Activated T-cell treated with anti-CD3 and anti-CD28 coated beads, Interleukin-2, amount 50 U/mL, for 72 hours (primary cell): ENCODE results near the gene LRRC25. TPM values are rescaled to one million over a fixed set of nuclear protein-coding genes. Genes with fewer than 3 reads are reported as not detected.

ENCODE experiments used
- ATAC-seq, 2 donors: fragments of 150-1000 bp; cut with Tn5 transposase; replicated peaks in 1 of 2; 2 replicates each; pipeline ENCODE4 v1.10.0; 2021; ENCODE audit warnings: moderate library complexity in 2 of 2, mild to moderate bottlenecking in 1 of 2
- DNase-seq, 2 donors: peaks; one replicate each; pipeline ENCODE4 v3.0.0; 2021 to 2022; ENCODE audit warnings: mixed read lengths in 1 of 2
- H3K27ac Mint-ChIP-seq: one replicate; pipeline ENCODE4 v1.8.0; 2022; ENCODE audit warnings: mild to moderate bottlenecking, moderate library complexity, mixed read lengths
- H3K27me3 Mint-ChIP-seq: one replicate; pipeline ENCODE4 v1.8.0; 2022; ENCODE audit warnings: low read depth, mixed read lengths
- H3K36me3 Mint-ChIP-seq, 2 donors: one replicate each; pipeline ENCODE4 v1.8.0; 2022; ENCODE audit warnings: mixed read lengths in 2 of 2, mild to moderate bottlenecking in 1 of 2; ENCODE audit not compliant: insufficient read depth in 2 of 2
- H3K4me1 Mint-ChIP-seq: one replicate; pipeline ENCODE4 v1.8.0; 2022; ENCODE audit warnings: low read depth, mixed read lengths
- H3K4me3 Mint-ChIP-seq, 2 donors: one replicate each; pipeline ENCODE4 v1.8.0; 2022; ENCODE audit warnings: mild to moderate bottlenecking in 2 of 2, mixed read lengths in 2 of 2, moderate library complexity in 2 of 2
- H3K9me3 Mint-ChIP-seq, 2 donors: one replicate each; pipeline ENCODE4 v1.8.0; 2022; ENCODE audit warnings: mixed read lengths in 2 of 2
- total RNA-seq, 2 donors: library from RNA; stranded (reverse); gene quantifications; one replicate each; pipeline ENCODE4 v1.2.3, GENCODE V29; 2022

Gene LRRC25
- total RNA-seq, 2 donors from 2014 or later, result not detected

DNA sequence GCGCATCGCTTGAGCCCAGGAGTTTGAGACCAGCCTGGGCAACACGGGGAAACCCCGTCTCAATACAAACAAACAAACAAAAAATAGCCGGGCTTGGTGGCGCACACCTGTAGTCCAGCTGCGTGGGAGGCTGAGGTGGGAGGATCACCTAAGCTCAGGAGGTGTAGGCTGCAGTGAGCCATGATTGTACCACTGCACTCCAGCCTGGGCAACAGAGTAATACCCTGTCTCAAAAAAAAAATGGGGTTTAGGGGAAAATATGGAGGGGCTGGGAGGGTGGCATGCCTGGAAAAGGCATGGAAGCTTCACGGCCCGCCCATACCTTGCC is 42.5 kb upstream of the LRRC25 start:
- Mint-ChIP-seq H3K9me3 (peaks cover 3 to 4% of the 10 kb centered on the region in 2 donors), H3K27ac (no peak overlapping the region), H3K4me3 (no peak overlapping the region)

DNA sequence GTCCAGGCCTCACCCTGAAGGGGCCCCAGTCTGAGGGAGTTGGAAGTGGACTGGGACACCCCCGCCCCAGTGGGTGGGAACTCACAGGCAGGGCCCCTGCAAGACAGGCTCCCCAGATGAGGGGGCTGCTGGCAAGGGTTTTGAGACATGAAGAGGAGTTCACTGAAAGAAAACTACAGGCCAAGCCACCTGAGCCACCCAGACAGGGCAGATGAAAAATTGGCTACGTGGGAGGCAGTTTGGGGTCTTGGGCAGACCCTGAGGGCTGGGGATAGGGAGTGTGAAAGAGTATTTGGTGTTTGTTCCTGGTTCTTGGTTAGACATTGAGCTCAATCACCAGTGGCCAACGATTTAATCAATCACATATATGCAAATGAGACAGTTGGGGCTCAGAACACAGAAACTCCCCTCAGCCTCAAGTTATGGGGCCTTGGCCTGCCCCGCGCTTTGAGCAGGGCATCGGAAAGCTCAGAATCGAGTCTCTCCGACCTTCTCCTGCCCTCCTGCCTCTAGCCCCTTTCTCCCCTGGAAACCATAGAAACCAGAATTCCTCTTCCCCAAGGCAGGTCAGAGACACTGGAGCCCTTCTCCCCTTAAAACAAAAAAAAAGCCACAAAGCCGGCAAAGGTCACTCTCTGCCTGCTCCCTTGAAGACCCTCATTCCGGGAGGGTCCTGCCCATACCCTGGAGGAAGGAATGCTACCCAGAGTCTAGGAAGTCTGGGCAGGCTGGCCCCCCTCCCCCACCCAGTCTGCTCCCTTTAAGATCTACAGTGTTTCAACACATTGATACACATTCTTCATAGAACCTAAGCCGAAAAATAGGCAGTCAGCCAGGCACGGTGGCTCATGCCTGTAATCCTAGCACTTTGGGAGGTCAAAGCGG is 41.8 kb upstream of the LRRC25 start:
- peaks cover 23% of the 10 kb centered on the region for H3K4me1 Mint-ChIP-seq
- peaks cover 5 to 7% of the 10 kb centered on the region in 2 donors for H3K36me3 Mint-ChIP-seq
- no peaks in the 10 kb centered on the region for H3K27me3 Mint-ChIP-seq
- H3K4me3 Mint-ChIP-seq, result no peak overlapping the region
- no peak overlapping the region for H3K27ac Mint-ChIP-seq
- DNase-seq (no peak), ATAC-seq (no peak)
- H3K9me3 Mint-ChIP-seq, result peaks cover 3 to 4% of the 10 kb centered on the region in 2 donors

More for the DNA sequence above, 42.5 kb upstream of the LRRC25 start:
- no peak for DNase-seq
- H3K4me1 Mint-ChIP-seq, result peaks cover 23% of the 10 kb centered on the region
- no peaks in the 10 kb centered on the region for H3K27me3 Mint-ChIP-seq
- peaks cover 5 to 6% of the 10 kb centered on the region in 2 donors for H3K36me3 Mint-ChIP-seq
- ATAC-seq, result no peak

DNA sequence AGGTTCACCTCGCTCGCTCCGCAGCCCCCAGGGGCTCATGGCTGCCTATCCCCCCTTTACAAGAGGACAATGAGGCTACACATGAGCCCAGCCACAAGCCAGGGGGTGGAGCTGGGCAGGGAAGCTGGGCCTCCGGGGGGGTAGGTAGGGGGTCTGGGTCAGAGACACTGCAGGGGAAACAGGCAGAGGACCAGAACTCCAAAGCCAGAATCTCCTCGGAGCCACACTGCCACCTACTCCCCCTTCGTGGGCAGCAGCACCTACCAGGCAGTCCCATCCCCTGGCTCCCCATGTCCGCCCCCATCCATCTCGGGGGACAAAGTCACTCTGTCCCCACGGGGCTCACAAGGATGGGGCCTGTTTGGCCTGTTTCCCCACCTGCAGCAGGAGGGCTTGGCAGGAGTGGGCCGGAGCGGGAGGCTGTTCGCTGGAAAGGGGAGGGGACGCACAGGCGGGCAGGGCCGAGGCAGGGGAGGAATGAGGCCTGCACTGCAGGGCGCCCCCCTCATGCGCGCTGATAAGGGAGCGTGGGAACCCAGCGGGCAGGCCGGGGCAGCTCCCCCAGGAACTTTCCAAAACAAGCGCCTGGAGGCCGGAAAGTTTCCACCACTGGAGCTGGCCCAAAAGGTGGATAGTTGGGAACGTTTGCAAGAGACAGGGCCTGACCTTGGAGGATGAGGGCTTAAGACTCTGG is 41.1 kb upstream of the LRRC25 start:
- Mint-ChIP-seq H3K27ac (no peak overlapping the region), H3K9me3 (peaks cover 3 to 4% of the 10 kb centered on the region in 2 donors), H3K27me3 (no peaks in the 10 kb centered on the region), H3K4me3 (peak overlapping the region in 1 of 2 donors; percentile 20), H3K4me1 (peaks cover 23% of the 10 kb centered on the region), H3K36me3 (peaks cover 5 to 7% of the 10 kb centered on the region in 2 donors)
- ATAC-seq, result no peak
- DNase-seq, result no peak

DNA sequence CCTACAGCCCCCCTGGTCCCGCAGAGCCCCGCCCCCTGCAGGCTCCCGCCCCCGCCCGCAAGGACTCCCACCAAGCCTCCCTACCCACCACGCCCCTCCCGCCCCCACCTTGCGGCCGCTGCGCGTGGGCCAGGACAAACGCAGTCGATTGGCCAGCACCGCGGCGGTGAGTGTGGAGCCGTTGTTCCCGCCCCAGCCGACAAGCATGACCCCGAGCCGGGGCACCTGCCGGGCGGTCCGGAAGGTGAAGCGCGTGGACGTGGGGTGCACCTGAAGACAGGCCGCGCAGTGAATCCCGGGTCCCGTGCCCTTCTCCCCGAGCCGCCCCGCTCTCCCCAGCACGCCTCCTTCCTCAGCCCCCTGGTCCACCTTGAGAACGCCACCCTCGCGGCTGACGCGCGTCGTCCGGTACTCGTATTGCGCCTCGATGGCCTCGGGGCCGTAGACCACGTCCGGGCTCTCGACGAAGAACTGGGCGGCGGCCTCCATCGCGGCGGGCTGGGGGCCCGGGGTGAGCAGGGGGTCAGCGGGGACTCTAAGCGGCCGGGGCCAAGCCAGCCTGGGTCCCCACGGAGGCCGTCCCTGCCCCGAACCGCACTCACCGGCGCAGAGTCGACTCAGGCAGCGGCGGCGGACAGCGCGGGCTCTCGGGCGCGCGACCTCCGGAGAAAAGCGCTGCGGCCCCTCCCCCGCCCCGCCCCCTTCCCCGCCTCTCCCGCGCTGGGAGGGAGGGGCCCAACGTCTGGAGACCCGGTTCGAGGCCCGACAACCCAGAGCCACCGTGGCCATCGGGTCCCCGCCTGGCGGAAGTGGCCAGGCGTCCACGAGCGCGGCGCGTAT is 40.3 kb upstream of the LRRC25 start, which contains the start of gene ISYNA1:
TSS of gene ISYNA1 (minus strand) at position 643 of the 840 bp plus-strand sequence. CDS start at position 489, 154 bp downstream.
- H3K9me3 Mint-ChIP-seq, result peaks cover 3 to 4% of the 10 kb centered on the region in 2 donors

DNA sequence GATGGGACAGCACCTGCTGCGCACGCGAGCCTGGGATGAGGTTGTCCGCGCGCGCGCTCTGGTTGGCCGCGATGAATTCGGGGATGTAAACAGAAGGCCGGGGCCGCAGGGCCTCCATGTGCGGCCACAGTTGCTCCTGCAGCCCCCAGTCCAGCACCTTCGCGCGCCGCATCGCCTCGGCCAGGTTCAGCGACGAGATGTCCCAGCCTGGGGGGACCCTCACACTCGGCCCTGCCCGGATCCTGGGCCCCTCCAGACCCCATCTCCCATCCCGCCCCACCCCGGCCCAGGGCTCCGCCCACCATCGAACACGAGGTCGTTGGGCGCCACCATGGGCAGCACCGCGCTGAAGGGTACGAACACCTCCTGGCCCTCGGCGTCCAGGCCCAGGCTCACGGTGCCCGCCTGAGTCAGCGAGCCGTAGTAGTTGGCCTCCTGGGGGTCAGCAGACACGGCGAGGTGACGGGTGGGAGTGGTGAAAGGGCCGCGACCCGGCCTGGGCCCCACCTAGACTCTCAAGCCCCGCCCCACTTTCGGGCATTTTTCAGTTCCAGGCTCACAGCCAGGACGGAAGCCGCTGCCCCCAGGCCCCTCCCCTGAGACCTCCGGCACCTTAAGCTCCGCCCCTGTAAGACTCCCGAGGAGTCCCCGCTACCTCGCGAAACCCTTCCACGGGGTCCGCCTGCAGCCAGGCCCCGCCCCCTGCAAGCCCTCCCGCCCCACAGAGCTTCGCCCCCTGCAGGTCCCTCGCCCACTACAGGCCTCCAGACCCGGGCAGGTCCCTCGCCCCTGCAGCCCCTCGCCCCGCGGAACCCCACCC is 39.5 kb upstream of the LRRC25 start:
- Mint-ChIP-seq H3K4me3 (peak overlapping the region; percentile 71 to 78), H3K36me3 (peaks cover 0 to 2% of the 10 kb centered on the region in 2 donors), H3K27me3 (no peaks in the 10 kb centered on the region), H3K4me1 (peaks cover 16% of the 10 kb centered on the region), H3K9me3 (no peaks in the 10 kb centered on the region), H3K27ac (no peak overlapping the region)
- ATAC-seq (peak; percentile 63 to 69), DNase-seq (peak; percentile 79 to 82)

More for the DNA sequence above, 40.3 kb upstream of the LRRC25 start, which contains the start of gene ISYNA1:
- H3K27ac Mint-ChIP-seq, result no peak within 1 kb of the TSS
- ATAC-seq (peak; percentile 34 to 41), DNase-seq (peak; percentile 54 to 59)
- peaks cover 3 to 6% of the 10 kb centered on the region in 2 donors for H3K36me3 Mint-ChIP-seq
- H3K4me3 Mint-ChIP-seq, result peak within 1 kb of the TSS; percentile 73 to 78
- H3K4me1 Mint-ChIP-seq, result peaks cover 22% of the 10 kb centered on the region
- H3K27me3 Mint-ChIP-seq, result no peaks in the 10 kb centered on the region

DNA sequence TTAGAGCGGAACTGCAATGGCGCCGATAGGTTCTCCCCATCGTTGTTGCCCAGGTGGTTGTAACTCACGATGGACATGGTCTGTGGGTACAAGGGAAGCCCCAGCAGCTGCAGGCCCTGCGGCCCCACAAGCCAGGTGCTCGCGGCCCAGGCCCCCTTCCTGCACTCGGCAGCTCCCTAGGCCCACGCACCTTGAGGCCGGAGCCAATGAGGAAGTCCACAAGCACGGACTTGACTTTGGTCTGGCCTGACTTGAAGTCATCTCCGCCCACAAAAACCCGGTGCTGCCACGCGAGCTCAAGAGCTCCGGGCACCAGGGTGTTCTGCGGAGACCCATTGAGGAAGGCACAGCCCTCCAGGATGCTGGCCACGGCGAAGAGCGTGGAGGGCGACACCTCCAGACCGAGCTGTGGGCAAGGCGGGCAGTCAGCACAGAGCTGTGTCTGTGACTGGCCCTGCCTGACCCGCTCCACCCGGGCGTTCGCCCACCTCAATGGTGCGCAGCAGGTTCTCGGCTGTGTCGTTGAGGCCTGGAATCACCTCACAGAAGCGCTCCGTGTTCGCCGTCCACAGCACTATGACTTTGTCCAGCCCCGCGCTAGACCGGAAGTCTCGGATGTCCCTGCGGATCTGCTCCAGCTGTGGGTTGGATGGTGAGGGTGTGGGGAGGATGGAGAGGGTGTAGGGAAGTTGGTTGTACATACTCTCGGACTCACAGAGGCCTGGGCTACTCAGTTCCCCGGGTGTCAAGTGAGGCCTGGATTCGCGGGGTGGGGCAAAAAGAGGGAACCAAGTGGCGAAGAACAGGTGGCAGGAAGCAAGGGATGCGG is 38.6 kb upstream of the LRRC25 start:
- H3K36me3 Mint-ChIP-seq, result peaks cover 0 to 2% of the 10 kb centered on the region in 2 donors
- ATAC-seq (no peak), DNase-seq (no peak)
- H3K4me1 Mint-ChIP-seq, result peaks cover 16% of the 10 kb centered on the region
- no peak overlapping the region for H3K27ac Mint-ChIP-seq
- peak overlapping the region; percentile 71 to 77 for H3K4me3 Mint-ChIP-seq
- no peaks in the 10 kb centered on the region for H3K9me3 Mint-ChIP-seq
- no peaks in the 10 kb centered on the region for H3K27me3 Mint-ChIP-seq

DNA sequence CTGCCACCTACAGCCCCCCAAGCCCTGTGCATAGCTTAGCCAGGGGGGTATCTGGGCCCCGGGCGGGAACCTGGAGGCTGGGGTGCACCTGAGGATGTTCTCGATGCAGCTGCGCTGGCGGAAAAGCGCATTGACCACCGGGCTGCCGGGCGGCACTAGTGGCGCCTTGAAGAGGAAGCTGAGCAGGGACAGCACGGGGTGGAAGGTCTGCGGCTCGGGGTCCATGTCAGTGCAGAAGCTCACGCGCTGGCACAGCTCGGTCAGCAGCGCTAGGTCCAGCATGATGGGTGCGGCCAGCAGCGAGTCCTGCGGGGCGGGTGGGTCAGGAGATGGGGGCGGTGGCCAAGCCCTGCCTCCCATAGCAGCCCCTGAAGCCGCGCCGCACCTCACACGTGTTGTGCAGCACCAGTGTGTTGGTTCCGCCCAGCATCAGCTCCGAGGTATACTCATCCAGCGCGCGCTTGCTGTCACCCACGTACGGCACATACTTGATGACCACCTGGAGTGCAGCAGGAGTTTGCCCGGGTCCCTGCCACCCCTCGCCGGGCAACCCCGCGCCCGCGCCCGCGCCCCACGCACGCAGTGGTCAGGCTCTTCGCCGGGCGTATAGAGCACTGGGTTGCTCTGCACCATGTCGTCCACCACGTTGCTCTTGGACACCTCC is 37.9 kb upstream of the LRRC25 start:
- Mint-ChIP-seq H3K27ac (no peak overlapping the region), H3K4me3 (no peak overlapping the region), H3K9me3 (no peaks in the 10 kb centered on the region), H3K27me3 (no peaks in the 10 kb centered on the region), H3K4me1 (peaks cover 20% of the 10 kb centered on the region), H3K36me3 (peaks cover 0 to 2% of the 10 kb centered on the region in 2 donors)
- DNase-seq, result no peak
- ATAC-seq, result no peak

DNA sequence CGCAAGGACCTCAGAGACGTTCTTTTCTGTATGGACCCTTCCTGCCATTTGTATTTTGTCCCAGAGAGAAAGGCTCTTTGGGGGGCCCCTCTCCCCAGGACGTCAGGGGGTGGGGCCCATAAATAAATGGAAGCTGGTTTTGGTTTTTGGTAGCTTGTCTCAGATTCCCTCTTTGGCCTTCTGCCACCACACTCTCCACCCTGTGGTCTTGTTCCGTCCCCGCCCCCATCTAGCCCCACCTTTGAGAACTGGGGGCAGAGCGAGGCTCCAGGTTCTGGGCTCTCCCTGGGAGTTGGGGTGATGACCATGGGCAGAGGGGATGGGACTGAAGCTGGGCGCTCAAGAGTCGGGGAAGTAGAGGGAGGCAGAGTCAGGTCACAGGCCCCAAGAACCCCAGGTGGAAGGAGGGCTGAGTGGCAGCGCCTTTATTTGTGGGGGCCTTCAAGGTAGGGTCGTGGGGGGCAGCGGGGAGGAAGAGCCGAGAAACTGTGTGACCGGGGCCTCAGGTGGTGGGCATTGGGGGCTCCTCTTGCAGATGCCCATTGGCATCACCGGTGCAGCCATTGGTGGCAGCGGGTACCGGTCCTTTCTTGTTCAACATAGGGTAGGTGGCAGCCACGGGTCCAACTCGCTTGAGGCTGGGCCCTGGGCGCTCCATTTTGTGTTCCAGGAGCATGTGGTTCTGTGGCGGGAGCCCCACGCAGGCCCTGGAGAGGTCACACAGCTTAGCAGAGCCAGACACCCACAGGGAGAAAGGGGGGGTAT is 37.2 kb upstream of the LRRC25 start:
- Mint-ChIP-seq H3K27me3 (no peaks in the 10 kb centered on the region), H3K4me1 (peaks cover 24% of the 10 kb centered on the region), H3K27ac (no peak overlapping the region), H3K36me3 (peaks cover 0 to 2% of the 10 kb centered on the region in 2 donors), H3K9me3 (no peaks in the 10 kb centered on the region), H3K4me3 (peak overlapping the region; percentile 68 to 73)
- ATAC-seq (no peak), DNase-seq (no peak)

DNA sequence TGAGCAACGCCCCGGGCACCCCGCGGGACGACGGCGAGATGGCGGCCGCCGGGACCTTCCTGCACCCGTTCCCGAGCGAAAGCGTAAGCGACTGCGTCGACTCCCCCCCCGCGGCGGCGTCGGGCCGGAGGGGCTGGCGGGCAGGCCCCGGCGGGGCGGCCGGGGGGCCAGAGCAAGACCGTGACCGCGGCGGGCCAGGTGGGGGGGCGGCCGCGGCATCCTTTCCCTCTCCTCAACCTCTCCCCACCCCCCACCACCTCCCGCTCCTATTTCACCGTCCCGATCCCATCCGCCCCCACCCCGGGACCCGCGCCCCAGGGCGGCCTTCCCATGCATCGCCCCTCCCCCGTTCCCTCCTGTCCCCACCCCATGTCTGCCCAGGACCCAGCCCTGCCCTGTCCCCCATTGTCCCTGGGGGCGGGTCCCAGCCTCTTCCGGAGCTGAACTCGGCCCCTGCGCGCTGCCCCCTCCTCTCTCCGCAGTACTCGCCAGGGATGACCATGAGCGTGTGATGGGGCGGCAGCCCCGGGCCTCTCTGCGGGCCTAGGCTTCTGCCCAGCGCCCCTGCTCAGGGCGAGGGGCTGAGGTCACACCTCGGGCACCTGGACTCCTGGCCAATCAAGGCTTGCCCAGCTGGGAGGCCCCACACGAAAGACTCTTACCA is 36.4 kb upstream of the LRRC25 start:
- H3K4me1 Mint-ChIP-seq, result peaks cover 18% of the 10 kb centered on the region
- peak overlapping the region; percentile 68 to 73 for H3K4me3 Mint-ChIP-seq
- no peak overlapping the region for H3K27ac Mint-ChIP-seq
- no peak for ATAC-seq
- no peak for DNase-seq
- H3K27me3 Mint-ChIP-seq, result no peaks in the 10 kb centered on the region
- H3K9me3 Mint-ChIP-seq, result no peaks in the 10 kb centered on the region
- peaks cover 0 to 2% of the 10 kb centered on the region in 2 donors for H3K36me3 Mint-ChIP-seq

DNA sequence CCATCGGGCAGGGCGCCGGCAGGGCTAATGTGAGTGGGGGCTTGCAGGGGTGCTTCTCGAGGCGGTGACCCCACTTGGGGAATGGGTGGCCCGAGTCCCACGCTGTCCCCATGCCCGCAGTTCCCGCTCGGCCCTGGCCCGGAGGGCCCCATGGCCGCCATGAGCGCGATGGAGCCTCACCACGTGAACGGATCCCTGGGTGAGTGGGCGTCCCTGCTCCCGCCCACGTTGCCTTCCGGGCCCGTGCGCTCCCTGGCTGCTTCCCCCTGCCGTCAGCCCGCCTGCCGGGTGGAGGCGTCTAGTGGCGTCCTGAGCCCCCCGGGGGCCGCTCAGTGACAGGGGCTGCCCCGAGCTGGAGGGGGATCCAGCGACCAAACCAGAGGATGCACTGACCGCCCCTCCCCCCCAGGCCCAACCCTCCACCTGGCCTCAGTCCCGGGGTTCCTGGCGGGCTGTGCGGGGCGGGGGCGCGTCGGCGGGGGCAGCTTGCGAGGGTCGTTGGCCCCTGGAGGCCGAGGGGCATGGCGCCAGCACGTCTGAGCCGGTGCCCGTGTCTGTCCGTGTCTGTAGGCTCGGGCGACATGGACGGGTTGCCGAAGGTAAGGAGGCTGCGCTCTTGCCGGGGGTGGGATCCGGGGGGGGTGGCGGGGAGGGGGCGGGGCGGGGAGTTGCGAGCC is 35.7 kb upstream of the LRRC25 start:
- H3K36me3 Mint-ChIP-seq, result peaks cover 0 to 2% of the 10 kb centered on the region in 2 donors
- H3K9me3 Mint-ChIP-seq, result no peaks in the 10 kb centered on the region
- DNase-seq (no peak), ATAC-seq (no peak)
- H3K4me3 Mint-ChIP-seq, result peak overlapping the region; percentile 10 to 77
- H3K4me1 Mint-ChIP-seq, result peaks cover 18% of the 10 kb centered on the region
- no peak overlapping the region for H3K27ac Mint-ChIP-seq
- H3K27me3 Mint-ChIP-seq, result no peaks in the 10 kb centered on the region
